Parathyroid adenoma (tissue), 2 donors: ENCODE results near the gene LAMA2.
A peak's percentile ranks its signal among the peaks of the same experiment; 100 is the strongest.

Experiments used
- H2AFZ ChIP-seq: fragments of 300-600 bp; sonication (generic); one replicate; pipeline ENCODE4 v1.7.0; 2017; ENCODE audit warnings: antibody characterized with exemption, mild to moderate bottlenecking
- H3K27ac ChIP-seq: fragments of 300-600 bp; sonication (generic); one replicate; pipeline ENCODE4 v1.7.0; 2017
- H3K27me3 ChIP-seq: fragments of 300-600 bp; sonication (generic); one replicate; pipeline ENCODE4 v1.7.0; 2017; ENCODE audit warnings: low read length; ENCODE audit not compliant: control insufficient read depth, insufficient read depth
- H3K36me3 ChIP-seq: fragments of 300-600 bp; sonication (generic); one replicate; pipeline ENCODE4 v1.7.0; 2017; ENCODE audit warnings: low read length; ENCODE audit not compliant: control insufficient read depth, insufficient read depth
- H3K4me1 ChIP-seq: fragments of 300-600 bp; sonication (generic); one replicate; pipeline ENCODE4 v1.7.0; 2017; ENCODE audit warnings: control low read depth
- H3K4me2 ChIP-seq: fragments of 300-600 bp; sonication (generic); one replicate; pipeline ENCODE4 v1.7.0; 2017; ENCODE audit warnings: low read length
- H3K4me3 ChIP-seq: fragments of 300-600 bp; sonication (generic); one replicate; pipeline ENCODE4 v1.7.0; 2017; ENCODE audit warnings: low read depth, low read length
- H3K79me2 ChIP-seq: fragments of 300-600 bp; sonication (generic); one replicate; pipeline ENCODE4 v1.7.0; 2017; ENCODE audit warnings: control low read depth
- H3K9ac ChIP-seq: fragments of 300-600 bp; sonication (generic); one replicate; pipeline ENCODE4 v1.7.0; 2017; ENCODE audit warnings: mild to moderate bottlenecking
- H3K9me3 ChIP-seq: fragments of 300-600 bp; sonication (generic); one replicate; pipeline ENCODE4 v1.7.0; 2017; ENCODE audit warnings: low read length; ENCODE audit not compliant: control insufficient read depth
- CTCF ChIP-seq: fragments of 300-600 bp; sonication (generic); IDR thresholded peaks from one replicate; pipeline ENCODE4 v1.7.0; 2017; ENCODE audit warnings: antibody characterized with exemption, mild to moderate bottlenecking
- donor health status: primary hyperparathyroidism.

The LAMA2 gene

DNA sequence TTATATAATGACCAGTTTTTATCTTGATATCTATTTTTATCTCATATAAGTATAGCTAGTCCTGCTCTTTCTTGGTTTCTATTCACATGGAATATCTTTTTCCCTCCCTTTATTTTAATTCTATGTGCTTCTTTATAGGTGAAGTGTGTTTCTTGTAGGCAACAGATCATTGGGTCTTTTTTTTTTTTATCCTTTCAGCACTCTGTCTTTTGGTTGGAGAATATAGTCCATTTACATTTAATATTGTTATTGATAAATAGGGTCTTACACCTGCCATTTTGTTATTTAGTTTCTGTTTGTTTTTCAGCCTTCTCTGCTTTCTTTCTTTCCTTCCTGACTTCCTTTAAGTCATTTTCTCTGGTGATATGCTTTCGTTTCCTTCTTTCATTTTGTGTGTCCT is 22.2 kb upstream of the LAMA2 start:
- H3K27me3 ChIP-seq, result no peaks in the 10 kb centered on the region
- no peak overlapping the region for H3K9ac ChIP-seq
- no peaks in the 10 kb centered on the region for H3K4me1 ChIP-seq
- no peak overlapping the region for H3K4me2 ChIP-seq
- H3K36me3 ChIP-seq, result no peaks in the 10 kb centered on the region
- TF ChIP-seq CTCF, result no peak
- H3K79me2 ChIP-seq, result no peaks in the 10 kb centered on the region
- H3K9me3 ChIP-seq, result no peaks in the 10 kb centered on the region
- H3K4me3 ChIP-seq, result no peak overlapping the region
- no peak overlapping the region for H2AFZ ChIP-seq
- no peak overlapping the region for H3K27ac ChIP-seq

DNA sequence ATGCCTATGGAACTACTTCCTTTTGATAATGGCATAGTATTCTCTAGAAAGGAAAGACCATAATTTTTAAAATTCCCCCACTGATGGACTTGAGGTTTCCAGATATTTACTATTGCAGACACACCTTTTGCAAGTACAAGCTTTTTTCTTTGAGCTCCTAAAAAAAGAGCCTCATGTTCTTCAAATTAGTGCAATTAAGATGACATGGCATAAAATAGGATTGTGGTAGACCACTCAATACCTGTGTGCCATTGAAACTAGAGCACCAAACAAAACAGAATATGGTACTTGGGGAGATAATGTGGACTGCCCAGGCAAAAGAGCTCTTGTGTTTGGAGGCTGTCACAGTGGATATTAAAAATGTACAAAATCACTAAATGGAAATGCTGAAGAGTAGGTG is 19.0 kb upstream of the LAMA2 start:
- no peak overlapping the region for H3K27ac ChIP-seq
- no peaks in the 10 kb centered on the region for H3K9me3 ChIP-seq
- H2AFZ ChIP-seq, result no peak overlapping the region
- no peak overlapping the region for H3K9ac ChIP-seq
- H3K4me1 ChIP-seq, result no peaks in the 10 kb centered on the region
- no peaks in the 10 kb centered on the region for H3K36me3 ChIP-seq
- no peak overlapping the region for H3K4me3 ChIP-seq
- no peak overlapping the region for H3K4me2 ChIP-seq
- no peaks in the 10 kb centered on the region for H3K27me3 ChIP-seq
- TF ChIP-seq CTCF, result no peak
- no peaks in the 10 kb centered on the region for H3K79me2 ChIP-seq

GRCh38 chr6:128870746-128871145 is 12.2 kb upstream of the LAMA2 start:
- no peak for TF ChIP-seq CTCF
- Histone ChIP-seq H3K9ac (no peak overlapping the region), H3K4me3 (no peak overlapping the region), H3K27me3 (no peaks in the 10 kb centered on the region), H3K9me3 (no peaks in the 10 kb centered on the region), H3K36me3 (no peaks in the 10 kb centered on the region), H2AFZ (no peak overlapping the region), H3K27ac (no peak overlapping the region), H3K4me2 (no peak overlapping the region), H3K4me1 (no peaks in the 10 kb centered on the region), H3K79me2 (no peaks in the 10 kb centered on the region)

DNA sequence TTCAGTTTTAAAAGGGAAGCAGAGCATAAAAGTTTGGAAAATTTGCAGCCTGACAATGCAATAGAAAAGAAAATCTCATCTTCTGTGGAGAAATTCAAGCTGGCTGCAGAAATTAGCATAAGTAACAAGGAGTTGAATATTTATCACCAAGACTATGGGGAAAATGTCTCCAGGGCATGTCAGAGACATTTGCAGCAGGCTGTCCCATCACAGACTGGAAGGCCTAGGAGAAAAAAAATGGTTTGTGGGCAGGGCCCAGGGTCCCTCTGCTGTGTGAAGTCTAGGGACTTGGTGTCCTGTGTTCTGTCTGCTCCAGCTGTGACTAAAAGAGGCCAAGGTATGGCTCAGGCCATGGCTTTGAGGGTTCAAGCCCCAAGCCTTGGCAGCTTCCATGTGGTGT is 8.1 kb upstream of the LAMA2 start:
- Histone ChIP-seq H3K27me3 (no peaks in the 10 kb centered on the region), H3K27ac (no peak overlapping the region), H3K79me2 (no peaks in the 10 kb centered on the region), H3K4me3 (no peak overlapping the region), H3K4me1 (no peaks in the 10 kb centered on the region), H3K4me2 (no peak overlapping the region), H2AFZ (no peak overlapping the region), H3K36me3 (no peaks in the 10 kb centered on the region), H3K9me3 (no peaks in the 10 kb centered on the region), H3K9ac (no peak overlapping the region)
- TF ChIP-seq CTCF, result no peak

GRCh38 chr6:128882560-128882959 is 378 bp upstream of the LAMA2 start:
- H3K27me3 ChIP-seq, result no peaks in the 10 kb centered on the region
- H3K9me3 ChIP-seq, result no peaks in the 10 kb centered on the region
- TF ChIP-seq CTCF, result no peak
- peak overlapping the region; percentile 66 for H3K4me2 ChIP-seq
- H3K4me1 ChIP-seq, result no peaks in the 10 kb centered on the region
- no peak overlapping the region for H3K27ac ChIP-seq
- peak overlapping the region; percentile 59 for H2AFZ ChIP-seq
- H3K9ac ChIP-seq, result no peak overlapping the region
- peak overlapping the region; percentile 50 for H3K4me3 ChIP-seq
- H3K36me3 ChIP-seq, result no peaks in the 10 kb centered on the region
- no peaks in the 10 kb centered on the region for H3K79me2 ChIP-seq
